ENCODE results near the gene CHID1.

The CHID1 gene

GRCh38 chr11:850775-851763 is 59.5 kb downstream of the CHID1 start:
- peaks cover 5% of the 10 kb centered on the region for H3K27me3 Mint-ChIP-seq (ENCODE audit: low read depth)
- no peaks in the 10 kb centered on the region for H3K36me3 Mint-ChIP-seq (ENCODE audit: low read depth)
- H3K4me3 Mint-ChIP-seq, result no peak overlapping the region
- no peak overlapping the region for H3K27ac Mint-ChIP-seq
- H3K4me1 Mint-ChIP-seq (ENCODE audit: low read depth), result peaks cover 3% of the 10 kb centered on the region
- no peaks in the 10 kb centered on the region for H3K9me3 Mint-ChIP-seq

- Mint-ChIP-seq H3K36me3 (ENCODE audit: low read depth) (no peaks in the 10 kb centered on the region), H3K4me3 (peak overlapping the region; percentile 28), H3K27ac (no peak overlapping the region), H3K27me3 (ENCODE audit: low read depth) (peaks cover 5% of the 10 kb centered on the region), H3K9me3 (no peaks in the 10 kb centered on the region), H3K4me1 (ENCODE audit: low read depth) (peaks cover 3% of the 10 kb centered on the region)
Observed at GRCh38 chr11:849951-850774, 60.4 kb downstream of the CHID1 start.

- H3K4me1 Mint-ChIP-seq (ENCODE audit: low read depth), result peaks cover 6% of the 10 kb centered on the region
- peaks cover 5% of the 10 kb centered on the region for H3K27me3 Mint-ChIP-seq (ENCODE audit: low read depth)
- peak overlapping the region; percentile 69 for H3K4me3 Mint-ChIP-seq
- H3K9me3 Mint-ChIP-seq, result no peaks in the 10 kb centered on the region
- H3K36me3 Mint-ChIP-seq (ENCODE audit: low read depth), result no peaks in the 10 kb centered on the region
- no peak overlapping the region for H3K27ac Mint-ChIP-seq
Observed at GRCh38 chr11:849104-849824, 61.3 kb downstream of the CHID1 start.

- no peak overlapping the region for H3K27ac Mint-ChIP-seq
- H3K4me1 Mint-ChIP-seq (ENCODE audit: low read depth), result peaks cover 10% of the 10 kb centered on the region
- H3K36me3 Mint-ChIP-seq (ENCODE audit: low read depth), result no peaks in the 10 kb centered on the region
- H3K9me3 Mint-ChIP-seq, result no peaks in the 10 kb centered on the region
- peak overlapping the region; percentile 25 for H3K4me3 Mint-ChIP-seq
- H3K27me3 Mint-ChIP-seq (ENCODE audit: low read depth), result peaks cover 5% of the 10 kb centered on the region
Observed at GRCh38 chr11:848380-848931, 62.2 kb downstream of the CHID1 start.

GRCh38 chr11:847876-848275 is 62.7 kb downstream of the CHID1 start:
- H3K27me3 Mint-ChIP-seq (ENCODE audit: low read depth), result peaks cover 5% of the 10 kb centered on the region
- H3K36me3 Mint-ChIP-seq (ENCODE audit: low read depth), result no peaks in the 10 kb centered on the region
- H3K9me3 Mint-ChIP-seq, result no peaks in the 10 kb centered on the region
- H3K4me1 Mint-ChIP-seq (ENCODE audit: low read depth), result peaks cover 10% of the 10 kb centered on the region
- no peak overlapping the region for H3K27ac Mint-ChIP-seq
- no peak overlapping the region for H3K4me3 Mint-ChIP-seq

GRCh38 chr11:846496-847098 is 64.0 kb downstream of the CHID1 start:
- peaks cover 10% of the 10 kb centered on the region for H3K4me1 Mint-ChIP-seq (ENCODE audit: low read depth)
- H3K9me3 Mint-ChIP-seq, result no peaks in the 10 kb centered on the region
- no peak overlapping the region for H3K27ac Mint-ChIP-seq
- no peak overlapping the region for H3K4me3 Mint-ChIP-seq
- H3K27me3 Mint-ChIP-seq (ENCODE audit: low read depth), result peaks cover 5% of the 10 kb centered on the region
- no peaks in the 10 kb centered on the region for H3K36me3 Mint-ChIP-seq (ENCODE audit: low read depth)

- H3K4me3 Mint-ChIP-seq, result no peak overlapping the region
- peaks cover 13% of the 10 kb centered on the region for H3K4me1 Mint-ChIP-seq (ENCODE audit: low read depth)
- H3K9me3 Mint-ChIP-seq, result no peaks in the 10 kb centered on the region
- no peaks in the 10 kb centered on the region for H3K36me3 Mint-ChIP-seq (ENCODE audit: low read depth)
- peaks cover 5% of the 10 kb centered on the region for H3K27me3 Mint-ChIP-seq (ENCODE audit: low read depth)
- no peak overlapping the region for H3K27ac Mint-ChIP-seq
Observed at GRCh38 chr11:845872-846495, 64.6 kb downstream of the CHID1 start.

GRCh38 chr11:844693-845644 is 65.6 kb downstream of the CHID1 start:
- Mint-ChIP-seq H3K4me3 (no peak overlapping the region), H3K27ac (no peak overlapping the region), H3K36me3 (ENCODE audit: low read depth) (no peaks in the 10 kb centered on the region), H3K27me3 (ENCODE audit: low read depth) (peaks cover 5% of the 10 kb centered on the region), H3K9me3 (no peaks in the 10 kb centered on the region), H3K4me1 (ENCODE audit: low read depth) (peaks cover 21% of the 10 kb centered on the region)

GRCh38 chr11:843818-844692 is 66.6 kb downstream of the CHID1 start:
- Mint-ChIP-seq H3K9me3 (no peaks in the 10 kb centered on the region), H3K4me3 (peak overlapping the region; percentile 71), H3K36me3 (ENCODE audit: low read depth) (peaks cover 2% of the 10 kb centered on the region), H3K4me1 (ENCODE audit: low read depth) (peaks cover 21% of the 10 kb centered on the region), H3K27ac (no peak overlapping the region), H3K27me3 (ENCODE audit: low read depth) (peaks cover 5% of the 10 kb centered on the region)

- no peaks in the 10 kb centered on the region for H3K9me3 Mint-ChIP-seq
- peak overlapping the region; percentile 71 for H3K4me3 Mint-ChIP-seq
- peaks cover 18% of the 10 kb centered on the region for H3K4me1 Mint-ChIP-seq (ENCODE audit: low read depth)
- H3K27me3 Mint-ChIP-seq (ENCODE audit: low read depth), result no peaks in the 10 kb centered on the region
- H3K27ac Mint-ChIP-seq, result no peak overlapping the region
- peaks cover 2% of the 10 kb centered on the region for H3K36me3 Mint-ChIP-seq (ENCODE audit: low read depth)
Observed at GRCh38 chr11:843086-843734, 67.4 kb downstream of the CHID1 start.

- Mint-ChIP-seq H3K4me3 (peak within 1 kb of the TSS; percentile 85), H3K27me3 (ENCODE audit: low read depth) (no peaks in the 10 kb centered on the region), H3K4me1 (ENCODE audit: low read depth) (peaks cover 18% of the 10 kb centered on the region), H3K9me3 (no peaks in the 10 kb centered on the region), H3K27ac (peak within 1 kb of the TSS; percentile 70), H3K36me3 (ENCODE audit: low read depth) (peaks cover 2% of the 10 kb centered on the region)
Observed at GRCh38 chr11:842370-843002, 68.1 kb downstream of the CHID1 start, which contains the start of the genes POLR2L and TSPAN4. POLR2L (minus strand) TSS chr11:842529; CDS start chr11:842508, 21 bp downstream. TSPAN4 (plus strand) TSS chr11:842852; CDS start chr11:850305, 7,453 bp downstream.
